Esophagus muscularis mucosa (tissue), 3 donors: ENCODE results near the gene TC2N.

ENCODE experiments used
- POLR2AphosphoS5 ChIP-seq, 2 donors: sonication (generic); formaldehyde crosslinking; IDR thresholded peaks; one replicate each; pipeline ENCODE4 v1.6.1; 2017; ENCODE audit warnings: antibody characterized with exemption in 2 of 2
- TF ChIP-seq, protein P1 (sequence below), 3 experiments: fragments of 200-600 bp in 2 of 3; fragments of 450-650 bp in 1 of 3; sonication (generic) in 2 of 3; IDR thresholded peaks; one replicate each; pipeline ENCODE4 v1.5.1; 2017 to 2019; ENCODE audit warnings: antibody characterized with exemption in 3 of 3, mild to moderate bottlenecking in 2 of 3, moderate library complexity in 1 of 3

DNA sequence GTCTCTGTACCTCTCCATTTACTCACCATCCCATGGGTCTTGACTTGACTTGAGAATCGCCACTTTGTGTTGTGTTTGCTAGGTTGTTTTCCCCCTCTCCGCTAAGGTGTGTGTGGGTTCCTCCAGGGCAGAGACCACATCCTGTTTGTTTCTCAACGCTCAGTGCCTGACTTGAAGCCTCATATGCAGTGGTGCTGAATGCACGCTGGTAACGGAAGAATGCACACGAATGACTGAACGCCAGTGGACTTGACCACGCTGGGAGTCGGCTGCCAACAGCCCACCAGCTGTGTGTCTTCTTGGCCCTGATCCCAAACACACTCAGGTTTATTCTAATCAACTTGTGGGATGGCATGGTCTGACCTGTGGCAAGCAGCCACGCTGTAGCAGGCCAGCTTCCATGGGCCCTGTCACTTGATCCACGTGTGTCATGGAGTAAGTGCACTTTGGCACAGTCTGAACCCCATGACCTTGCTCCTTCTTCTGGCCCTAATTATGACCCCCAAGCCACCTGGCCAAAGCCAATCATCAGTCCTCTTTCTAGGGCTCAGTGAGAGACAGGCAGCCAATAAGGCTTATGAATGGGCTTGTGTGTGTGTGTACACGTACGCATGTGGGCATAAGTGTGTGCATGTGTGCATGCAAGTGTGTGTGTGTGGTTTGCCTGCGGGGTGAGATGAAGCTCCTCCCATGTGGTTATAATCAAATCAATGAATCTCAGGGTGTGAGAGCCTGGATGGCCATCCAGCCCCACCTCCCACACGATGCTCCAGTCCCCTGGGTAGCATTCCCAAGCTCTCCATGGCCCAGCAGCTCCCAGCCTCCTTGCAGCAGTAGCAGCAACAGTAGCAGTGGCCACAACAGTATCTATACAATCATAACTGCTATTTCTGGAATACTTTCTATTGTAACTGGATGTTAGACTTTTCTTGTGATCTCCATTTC is 6.4 kb upstream of the TC2N start:
- TF ChIP-seq POLR2AphosphoS5 (IDR thresholded peaks at IDR 0.05) = no peak
- TF ChIP-seq, protein P1, sequence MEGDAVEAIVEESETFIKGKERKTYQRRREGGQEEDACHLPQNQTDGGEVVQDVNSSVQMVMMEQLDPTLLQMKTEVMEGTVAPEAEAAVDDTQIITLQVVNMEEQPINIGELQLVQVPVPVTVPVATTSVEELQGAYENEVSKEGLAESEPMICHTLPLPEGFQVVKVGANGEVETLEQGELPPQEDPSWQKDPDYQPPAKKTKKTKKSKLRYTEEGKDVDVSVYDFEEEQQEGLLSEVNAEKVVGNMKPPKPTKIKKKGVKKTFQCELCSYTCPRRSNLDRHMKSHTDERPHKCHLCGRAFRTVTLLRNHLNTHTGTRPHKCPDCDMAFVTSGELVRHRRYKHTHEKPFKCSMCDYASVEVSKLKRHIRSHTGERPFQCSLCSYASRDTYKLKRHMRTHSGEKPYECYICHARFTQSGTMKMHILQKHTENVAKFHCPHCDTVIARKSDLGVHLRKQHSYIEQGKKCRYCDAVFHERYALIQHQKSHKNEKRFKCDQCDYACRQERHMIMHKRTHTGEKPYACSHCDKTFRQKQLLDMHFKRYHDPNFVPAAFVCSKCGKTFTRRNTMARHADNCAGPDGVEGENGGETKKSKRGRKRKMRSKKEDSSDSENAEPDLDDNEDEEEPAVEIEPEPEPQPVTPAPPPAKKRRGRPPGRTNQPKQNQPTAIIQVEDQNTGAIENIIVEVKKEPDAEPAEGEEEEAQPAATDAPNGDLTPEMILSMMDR (IDR thresholded peaks at IDR 0.05) = no peak
